Testis (tissue), 2 donors: ENCODE results near the gene LRRC32.

Experiments used
- POLR2A ChIP-seq: fragments of 450-650 bp; IDR thresholded peaks from one replicate; pipeline ENCODE4 v1.6.1; 2017; ENCODE audit warnings: antibody characterized with exemption, mild to moderate bottlenecking, moderate library complexity
- TF ChIP-seq, protein P1 (sequence below), 3 experiments: fragments of 450-650 bp in 2 of 3; fragments of 200-600 bp in 1 of 3; sonication (generic) in 1 of 3; IDR thresholded peaks; one replicate each; pipeline ENCODE4 v1.5.1; 2016 to 2019; ENCODE audit warnings: antibody characterized with exemption in 3 of 3, mild to moderate bottlenecking in 2 of 3, moderate library complexity in 1 of 3

GRCh38 chr11:76648061-76648460 is 22.5 kb downstream of the LRRC32 start:
- TF ChIP-seq, protein P1, sequence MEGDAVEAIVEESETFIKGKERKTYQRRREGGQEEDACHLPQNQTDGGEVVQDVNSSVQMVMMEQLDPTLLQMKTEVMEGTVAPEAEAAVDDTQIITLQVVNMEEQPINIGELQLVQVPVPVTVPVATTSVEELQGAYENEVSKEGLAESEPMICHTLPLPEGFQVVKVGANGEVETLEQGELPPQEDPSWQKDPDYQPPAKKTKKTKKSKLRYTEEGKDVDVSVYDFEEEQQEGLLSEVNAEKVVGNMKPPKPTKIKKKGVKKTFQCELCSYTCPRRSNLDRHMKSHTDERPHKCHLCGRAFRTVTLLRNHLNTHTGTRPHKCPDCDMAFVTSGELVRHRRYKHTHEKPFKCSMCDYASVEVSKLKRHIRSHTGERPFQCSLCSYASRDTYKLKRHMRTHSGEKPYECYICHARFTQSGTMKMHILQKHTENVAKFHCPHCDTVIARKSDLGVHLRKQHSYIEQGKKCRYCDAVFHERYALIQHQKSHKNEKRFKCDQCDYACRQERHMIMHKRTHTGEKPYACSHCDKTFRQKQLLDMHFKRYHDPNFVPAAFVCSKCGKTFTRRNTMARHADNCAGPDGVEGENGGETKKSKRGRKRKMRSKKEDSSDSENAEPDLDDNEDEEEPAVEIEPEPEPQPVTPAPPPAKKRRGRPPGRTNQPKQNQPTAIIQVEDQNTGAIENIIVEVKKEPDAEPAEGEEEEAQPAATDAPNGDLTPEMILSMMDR (IDR thresholded peaks at IDR 0.05): no peak
- no peak for TF ChIP-seq POLR2A
